GM10248 (cell line): ENCODE results near the gene RIMKLB.

Source experiments
- CTCF ChIA-PET: fragments of 300-600 bp; sonication (Branson Sonifier 250); formaldehyde crosslinking; extraction: SDS; loops from one replicate; lab custom pipeline; 2021; ENCODE audit warnings: antibody characterized with exemption; lab: Yijun Ruan, JAX
- POLR2A ChIA-PET: fragments of 350-650 bp; sonication (Branson Sonifier 250); formaldehyde crosslinking; extraction: SDS; loops from one replicate; lab custom pipeline; 2020; ENCODE audit warnings: antibody characterized with exemption; lab: Yijun Ruan, JAX
- DNase-seq: peaks from one replicate; pipeline ENCODE4 v3.0.0; 2012; ENCODE audit errors: extremely low spot score
- TF ChIP-seq, protein P1 (sequence below): IDR thresholded peaks from 2 replicates; pipeline ENCODE4 v1.5.1; 2012; ENCODE audit warnings: mild to moderate bottlenecking, low read depth; ENCODE audit errors: extremely low read depth, missing control alignments, control extremely low read depth

The RIMKLB gene

DNA sequence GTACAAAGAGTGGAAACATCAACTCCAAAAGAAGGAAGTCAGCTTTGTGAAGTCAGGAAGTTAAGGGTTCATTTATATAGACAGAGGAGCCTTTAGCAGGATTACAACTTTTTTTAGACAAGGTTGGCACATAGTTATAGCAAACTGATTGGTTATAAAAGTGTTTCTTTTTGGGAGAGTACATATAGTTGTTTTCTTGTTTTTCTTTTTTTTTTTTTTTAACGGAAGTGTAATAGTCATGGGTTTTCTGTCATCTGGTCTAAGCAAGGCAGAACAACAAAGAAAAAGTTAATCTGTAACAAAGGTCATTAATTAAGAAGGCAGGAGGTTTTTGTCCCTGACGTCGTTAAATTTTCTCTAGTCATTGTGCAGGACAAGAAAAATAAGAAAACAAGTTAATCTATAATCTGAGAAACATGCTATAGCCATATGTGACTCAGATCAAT lies 22.2 kb upstream of the RIMKLB start:
- CTCF ChIA-PET: interaction anchor here (0.8 to 3.9 kb wide), 9 partner anchors 7 to 374 kb away, joined by 3 to 20 read pairs (median 6); no protein-coding TSS in a partner anchor
- POLR2A ChIA-PET: no interaction called here
- TF ChIP-seq, protein P1, sequence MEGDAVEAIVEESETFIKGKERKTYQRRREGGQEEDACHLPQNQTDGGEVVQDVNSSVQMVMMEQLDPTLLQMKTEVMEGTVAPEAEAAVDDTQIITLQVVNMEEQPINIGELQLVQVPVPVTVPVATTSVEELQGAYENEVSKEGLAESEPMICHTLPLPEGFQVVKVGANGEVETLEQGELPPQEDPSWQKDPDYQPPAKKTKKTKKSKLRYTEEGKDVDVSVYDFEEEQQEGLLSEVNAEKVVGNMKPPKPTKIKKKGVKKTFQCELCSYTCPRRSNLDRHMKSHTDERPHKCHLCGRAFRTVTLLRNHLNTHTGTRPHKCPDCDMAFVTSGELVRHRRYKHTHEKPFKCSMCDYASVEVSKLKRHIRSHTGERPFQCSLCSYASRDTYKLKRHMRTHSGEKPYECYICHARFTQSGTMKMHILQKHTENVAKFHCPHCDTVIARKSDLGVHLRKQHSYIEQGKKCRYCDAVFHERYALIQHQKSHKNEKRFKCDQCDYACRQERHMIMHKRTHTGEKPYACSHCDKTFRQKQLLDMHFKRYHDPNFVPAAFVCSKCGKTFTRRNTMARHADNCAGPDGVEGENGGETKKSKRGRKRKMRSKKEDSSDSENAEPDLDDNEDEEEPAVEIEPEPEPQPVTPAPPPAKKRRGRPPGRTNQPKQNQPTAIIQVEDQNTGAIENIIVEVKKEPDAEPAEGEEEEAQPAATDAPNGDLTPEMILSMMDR: no peak
- no peak for DNase-seq

DNA sequence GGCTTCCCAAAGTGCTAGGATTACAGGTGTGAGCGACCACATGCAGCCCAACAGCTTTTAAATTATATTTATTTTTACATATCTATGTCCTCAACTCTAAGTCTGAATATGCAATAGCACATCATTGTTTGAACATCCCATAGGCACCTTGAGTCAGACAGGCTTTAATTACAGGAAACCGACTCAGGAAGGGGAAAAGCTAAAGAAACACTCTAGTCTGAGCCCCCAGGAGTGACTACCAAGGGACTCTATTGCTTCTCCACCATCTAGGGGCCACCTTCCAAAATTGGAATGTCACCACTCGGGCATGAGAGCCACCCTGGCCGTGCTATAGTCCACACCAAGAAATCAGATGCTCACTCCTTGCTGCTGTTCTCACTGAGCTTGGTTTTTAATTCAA lies 21.1 kb upstream of the RIMKLB start:
- ChIA-PET POLR2A (no interaction called here), CTCF (interaction anchor here (0.7 to 3.9 kb wide), 16 partner anchors 8 to 373 kb away, joined by 3 to 20 read pairs (median 4); partner anchors contain the start of gene M6PR)
- TF ChIP-seq, protein P1: no peak
- DNase-seq: no peak

DNA sequence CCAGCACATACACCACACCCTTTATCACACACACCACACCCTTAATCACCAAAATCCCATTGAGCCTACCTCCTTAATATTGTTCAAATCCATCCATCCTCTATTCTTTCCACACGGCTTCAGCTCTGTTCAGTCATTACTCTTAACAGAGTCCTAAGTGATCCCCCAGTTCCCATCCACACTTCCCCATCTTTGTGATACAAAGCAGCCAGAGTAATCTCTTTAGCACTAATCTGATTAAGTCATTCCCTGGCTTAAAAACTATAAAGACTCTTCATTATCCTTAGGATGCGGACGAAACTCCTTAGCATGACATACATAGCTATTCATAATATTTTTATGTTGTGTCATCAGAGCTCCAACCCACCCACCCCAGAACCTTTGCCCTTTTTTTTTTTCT lies 20.4 kb upstream of the RIMKLB start:
- ChIA-PET CTCF (interaction anchor here (0.7 to 3.9 kb wide), 17 partner anchors 9 to 372 kb away, joined by 3 to 20 read pairs (median 5); partner anchors contain the start of gene M6PR), POLR2A (no interaction called here)
- TF ChIP-seq, protein P1: no peak
- no peak for DNase-seq

DNA sequence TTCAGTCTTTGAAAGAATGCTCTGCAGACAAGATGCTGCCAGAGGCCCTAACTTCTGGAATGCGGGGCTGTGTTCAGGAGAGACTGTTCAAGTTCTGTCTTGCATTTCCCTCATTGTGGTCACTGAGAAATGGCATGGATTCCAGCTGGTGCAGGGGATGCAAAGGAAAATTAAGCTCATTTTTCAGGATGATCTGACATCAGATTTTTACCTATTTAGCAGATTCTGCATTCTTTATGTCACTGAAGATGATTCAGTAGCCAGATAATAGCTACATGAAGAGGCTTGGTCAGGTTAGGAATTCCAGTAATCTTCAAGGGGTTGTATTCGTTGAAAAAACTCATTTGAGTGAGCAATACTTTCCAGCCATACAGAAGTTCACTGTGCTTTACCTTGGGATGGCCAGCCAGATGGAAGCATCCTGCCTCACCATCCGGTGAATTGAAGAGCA lies 19.1 kb upstream of the RIMKLB start:
- TF ChIP-seq, protein P1: no peak
- ChIA-PET CTCF (interaction anchor here (1.1 to 3.9 kb wide), 6 partner anchors 10 to 211 kb away, joined by 3 to 18 read pairs (median 6); no protein-coding TSS in a partner anchor), POLR2A (no interaction called here)
- no peak for DNase-seq

DNA sequence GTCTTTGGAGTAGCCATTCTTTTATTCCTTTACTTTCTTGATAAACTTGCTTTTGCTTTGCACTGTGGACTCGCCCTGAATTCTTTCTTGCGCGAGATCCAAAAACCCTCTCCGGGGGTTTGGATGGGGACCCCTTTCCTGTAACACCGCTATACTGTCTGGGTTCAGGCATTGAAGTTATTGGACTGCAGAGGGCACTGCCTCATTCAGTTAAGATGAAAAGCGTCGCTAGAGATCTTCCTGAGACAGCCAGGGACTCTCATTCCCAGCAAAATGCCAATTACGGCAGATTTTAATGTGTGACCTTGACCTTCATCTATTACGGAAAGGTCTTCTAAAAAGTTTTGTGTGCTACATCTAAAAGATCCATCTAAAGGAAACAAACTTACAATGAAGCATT lies 17.3 kb upstream of the RIMKLB start:
- no peak for DNase-seq

DNA sequence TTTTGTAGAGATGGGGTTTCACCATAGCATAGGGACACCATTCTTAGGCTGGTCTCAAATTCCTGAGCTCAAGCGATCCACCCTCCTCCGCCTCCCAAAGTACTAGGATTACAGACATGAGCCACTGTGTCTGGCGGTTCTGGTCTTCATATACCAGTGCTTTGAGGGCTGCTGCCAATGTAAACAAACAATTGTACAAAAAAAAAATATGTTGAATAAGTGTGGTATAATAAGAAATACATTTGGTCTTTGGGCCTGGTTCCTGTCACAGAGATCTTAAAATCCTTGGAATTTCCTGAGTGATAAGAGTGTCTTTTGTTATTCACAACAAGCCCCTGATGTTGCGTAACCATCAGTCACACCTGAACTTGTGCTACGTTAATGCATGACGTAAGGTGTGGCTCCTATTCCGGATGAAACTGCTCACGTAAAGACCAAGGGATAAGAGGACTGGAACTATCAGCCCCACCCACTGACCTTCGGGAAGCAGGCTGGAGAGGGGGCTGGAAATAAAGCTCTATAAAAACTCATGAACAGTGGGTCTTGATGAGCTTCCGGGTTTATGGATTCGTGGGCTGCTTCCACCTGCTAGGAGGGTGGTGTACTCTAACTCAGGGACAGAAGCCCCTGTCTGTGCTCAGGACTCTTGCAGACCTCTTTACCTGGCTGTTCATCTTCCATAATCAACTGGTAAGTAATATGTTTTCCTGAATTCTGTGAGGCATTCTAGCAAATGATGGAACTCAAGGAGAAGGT lies 16.5 kb upstream of the RIMKLB start:
- POLR2A ChIA-PET: no interaction called here
- DNase-seq: no peak

More for the DNA sequence above, 17.3 kb upstream of the RIMKLB start:
- ChIA-PET CTCF (interaction anchor here (1.5 to 4.8 kb wide), 7 partner anchors 7 to 210 kb away, joined by 3 to 27 read pairs (median 7); partner anchors contain the start of gene A2ML1), POLR2A (no interaction called here)
- TF ChIP-seq, protein P1: no peak

More for the DNA sequence above, 16.5 kb upstream of the RIMKLB start:
- CTCF ChIA-PET: interaction anchor here (0.6 to 4.8 kb wide), 35 partner anchors 8 to 373 kb away, joined by 3 to 27 read pairs (median 4); partner anchors contain the start of genes A2ML1 and RIMKLB
- TF ChIP-seq, protein P1: no peak
